ENCODE data around the gene MCUB. TPM values are rescaled to one million over a fixed set of nuclear protein-coding genes. Genes with fewer than 3 reads are reported as not detected.
"Not testable (repeated sequence)": the region's sequence is repeated elsewhere in the genome, so short reads cannot be mapped to it uniquely, and the experiment has no call there.

The MCUB gene
- total and polyA plus RNA-seq, 12 donors = 1.2 to 28.5 (median 5.0) TPM

DNA sequence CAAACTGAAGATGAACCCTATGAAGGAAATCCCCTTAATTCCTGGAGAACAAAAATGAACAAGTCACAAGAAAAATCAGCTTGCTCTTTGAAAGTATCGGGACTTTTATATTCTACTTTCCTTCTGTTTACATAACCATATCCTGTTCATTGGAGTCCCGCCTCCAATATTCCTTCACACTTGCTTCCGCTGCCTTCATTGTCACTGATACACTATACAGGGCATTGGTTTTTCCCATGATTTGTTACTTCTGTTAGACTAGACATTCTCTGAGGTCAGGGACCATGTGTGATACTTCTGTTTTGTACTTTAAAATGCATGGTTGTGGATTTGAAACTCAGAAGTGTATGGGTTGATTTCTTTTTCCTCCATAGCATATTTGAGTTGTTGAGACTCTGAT is 18.8 kb downstream of the MCUB start:
- H3K36me3 ChIP-seq (replicated peaks in 1 of 2) = no peaks in the 10 kb centered on the region
- H3K27ac ChIP-seq = no peak overlapping the region
- no peak for DNase-seq
- TF ChIP-seq POLR2A (IDR thresholded peaks at IDR 0.05) = no peak
- TF ChIP-seq, protein P1, sequence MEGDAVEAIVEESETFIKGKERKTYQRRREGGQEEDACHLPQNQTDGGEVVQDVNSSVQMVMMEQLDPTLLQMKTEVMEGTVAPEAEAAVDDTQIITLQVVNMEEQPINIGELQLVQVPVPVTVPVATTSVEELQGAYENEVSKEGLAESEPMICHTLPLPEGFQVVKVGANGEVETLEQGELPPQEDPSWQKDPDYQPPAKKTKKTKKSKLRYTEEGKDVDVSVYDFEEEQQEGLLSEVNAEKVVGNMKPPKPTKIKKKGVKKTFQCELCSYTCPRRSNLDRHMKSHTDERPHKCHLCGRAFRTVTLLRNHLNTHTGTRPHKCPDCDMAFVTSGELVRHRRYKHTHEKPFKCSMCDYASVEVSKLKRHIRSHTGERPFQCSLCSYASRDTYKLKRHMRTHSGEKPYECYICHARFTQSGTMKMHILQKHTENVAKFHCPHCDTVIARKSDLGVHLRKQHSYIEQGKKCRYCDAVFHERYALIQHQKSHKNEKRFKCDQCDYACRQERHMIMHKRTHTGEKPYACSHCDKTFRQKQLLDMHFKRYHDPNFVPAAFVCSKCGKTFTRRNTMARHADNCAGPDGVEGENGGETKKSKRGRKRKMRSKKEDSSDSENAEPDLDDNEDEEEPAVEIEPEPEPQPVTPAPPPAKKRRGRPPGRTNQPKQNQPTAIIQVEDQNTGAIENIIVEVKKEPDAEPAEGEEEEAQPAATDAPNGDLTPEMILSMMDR (IDR thresholded peaks at IDR 0.05) = no peak
- H3K4me3 ChIP-seq = no peak overlapping the region
- WGBS, 4 donors = 86 to 91% (median 89%) methylated on average over 3 of the region's 3 CpGs
- intact Hi-C loops (cut with DNase I) = no loop called here
- no peaks in the 10 kb centered on the region for H3K4me1 ChIP-seq (replicated peaks in 1 of 2)
- no peaks in the 10 kb centered on the region for H3K9me3 ChIP-seq (replicated peaks in 1 of 3)
- H3K27me3 ChIP-seq = no peaks in the 10 kb centered on the region

DNA sequence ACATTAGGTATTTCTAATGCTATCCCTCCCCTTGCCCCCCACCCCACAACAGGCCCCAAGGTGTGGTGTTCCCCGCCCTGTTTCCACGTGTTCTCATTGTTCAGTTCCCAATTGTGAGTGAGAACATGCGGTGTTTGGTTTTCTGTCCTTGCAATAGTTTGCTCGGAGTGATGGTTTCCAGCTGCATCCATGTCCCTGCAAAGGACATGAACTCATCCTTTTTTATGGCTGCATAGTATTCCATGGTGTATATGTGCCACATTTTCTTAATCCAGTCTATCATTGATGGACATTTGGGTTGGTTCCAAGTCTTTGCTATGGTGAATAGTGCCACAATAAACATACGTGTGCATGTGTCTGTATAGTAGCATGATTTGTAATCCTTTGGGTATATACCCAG is 20.0 kb downstream of the MCUB start:
- H3K4me3 ChIP-seq; H3K27ac ChIP-seq; H3K9me3 ChIP-seq (replicated peaks in 1 of 3); H3K27me3 ChIP-seq; DNase-seq; intact Hi-C loops (cut with DNase I); H3K4me1 ChIP-seq (replicated peaks in 1 of 2); H3K36me3 ChIP-seq (replicated peaks in 1 of 2): not testable (repeated sequence)
- 85 to 98% (median 92%) methylated on average over 5 of the region's 5 CpGs for WGBS, 4 donors

DNA sequence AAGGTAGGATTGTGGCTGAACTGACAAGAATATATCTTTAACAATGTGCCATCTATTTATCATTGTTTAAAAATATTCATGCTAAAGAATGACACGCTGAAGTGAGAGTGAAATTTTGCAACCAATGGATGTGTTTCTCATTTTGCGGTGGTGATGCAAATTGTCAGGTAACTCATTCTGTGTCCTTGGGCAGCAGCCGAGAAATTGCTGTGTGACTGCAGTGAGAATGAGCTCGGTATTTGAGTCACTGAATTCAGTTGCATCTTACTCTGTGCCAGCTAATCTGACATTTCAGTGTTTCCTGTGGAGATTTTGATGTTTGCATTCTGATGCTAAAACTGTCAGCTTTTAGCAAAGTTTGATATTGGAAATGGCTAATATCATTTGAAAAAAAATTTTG is 28.1 kb downstream of the MCUB start:
- Histone ChIP-seq H3K4me1 (replicated peaks in 1 of 2) (peaks cover 0 to 9% of the 10 kb centered on the region in 2 donors), H3K9me3 (replicated peaks in 1 of 3) (no peaks in the 10 kb centered on the region)

DNA sequence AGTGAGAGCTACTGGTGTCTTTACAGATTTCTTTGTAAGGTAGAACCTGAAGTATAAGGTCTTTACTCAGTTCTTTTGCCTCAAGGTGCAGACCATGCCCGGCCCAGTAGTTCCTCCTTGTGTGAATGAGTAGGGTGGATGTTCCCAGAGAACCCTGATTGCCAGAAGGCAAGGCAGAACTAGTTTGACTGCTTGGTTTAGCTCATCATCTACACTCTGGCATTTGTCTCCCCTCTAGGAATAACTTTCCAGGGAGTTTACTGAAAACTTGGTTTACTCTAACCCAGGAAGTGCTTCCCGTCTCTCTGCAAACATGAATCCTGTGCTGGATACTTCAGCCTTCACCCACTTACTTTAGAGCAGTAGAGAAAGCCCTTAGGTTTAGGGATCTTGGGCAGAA is 29.1 kb downstream of the MCUB start:
- TF ChIP-seq POLR2A (IDR thresholded peaks at IDR 0.05) = no peak
- TF ChIP-seq, protein P1 (IDR thresholded peaks at IDR 0.05) = no peak
- no peaks in the 10 kb centered on the region for H3K9me3 ChIP-seq (replicated peaks in 1 of 3)
- H3K36me3 ChIP-seq (replicated peaks in 1 of 2) = no peaks in the 10 kb centered on the region
- WGBS, 4 donors = 77 to 93% (median 84%) methylated on average over 2 of the region's 2 CpGs
- H3K4me3 ChIP-seq = no peak overlapping the region
- H3K27ac ChIP-seq = no peak overlapping the region
- DNase-seq = no peak
- intact Hi-C loops (cut with DNase I) = no loop called here
- H3K27me3 ChIP-seq = no peaks in the 10 kb centered on the region
- H3K4me1 ChIP-seq (replicated peaks in 1 of 2) = peaks cover 0 to 9% of the 10 kb centered on the region in 2 donors

More for the DNA sequence above, 28.1 kb downstream of the MCUB start:
- intact Hi-C loops (cut with DNase I) = no loop called here
- DNase-seq = peak in 2 of 7 donors; percentile 10 to 35
- H3K36me3 ChIP-seq (replicated peaks in 1 of 2) = no peaks in the 10 kb centered on the region
- H3K27me3 ChIP-seq = no peaks in the 10 kb centered on the region
- TF ChIP-seq POLR2A (IDR thresholded peaks at IDR 0.05) = no peak
- 42 to 63% (median 54%) methylated on average over 4 of the region's 4 CpGs for WGBS, 4 donors
- no peak overlapping the region for H3K27ac ChIP-seq
- H3K4me3 ChIP-seq = no peak overlapping the region

DNA sequence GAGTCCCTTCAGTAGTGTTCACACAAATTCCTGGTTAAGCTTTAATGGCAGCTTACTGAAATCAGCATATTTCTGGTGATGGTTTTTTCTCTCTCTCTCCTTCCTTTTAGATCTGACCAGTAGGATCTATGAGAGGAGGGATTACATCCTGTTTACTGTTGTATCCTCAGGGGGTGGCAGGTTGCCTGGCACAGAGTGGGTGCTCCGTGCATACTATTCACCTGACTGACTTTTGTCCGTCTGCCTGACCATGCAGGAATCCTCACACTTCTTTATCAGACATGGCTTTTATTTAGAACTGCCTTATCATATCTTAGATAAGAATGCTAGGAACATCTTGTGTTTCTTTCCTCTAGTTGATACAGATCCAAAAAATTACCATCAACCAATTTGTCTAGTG is 29.6 kb downstream of the MCUB start:
- no peak for DNase-seq
- Histone ChIP-seq H3K4me1 (replicated peaks in 1 of 2) (peaks cover 0 to 9% of the 10 kb centered on the region in 2 donors), H3K36me3 (replicated peaks in 1 of 2) (no peaks in the 10 kb centered on the region), H3K4me3 (no peak overlapping the region), H3K27me3 (no peaks in the 10 kb centered on the region), H3K9me3 (replicated peaks in 1 of 3) (no peaks in the 10 kb centered on the region), H3K27ac (no peak overlapping the region)
- WGBS, 4 donors = 29 to 37% (median 32%) methylated on average over 2 of the region's 2 CpGs
- TF ChIP-seq POLR2A (IDR thresholded peaks at IDR 0.05) = no peak
- TF ChIP-seq, protein P1 (IDR thresholded peaks at IDR 0.05) = no peak
- intact Hi-C loops (cut with DNase I) = no loop called here

Measured in adrenal gland (tissue), 12 donors.